H9 (cell line): Measurements from ENCODE around the gene TPM4. TPM values are rescaled to one million over a fixed set of nuclear protein-coding genes. Genes with fewer than 3 reads are reported as not detected.

Source experiments
- DNase-seq: peaks from one replicate; pipeline ENCODE4 v3.0.0-alpha.2; 2017
- H2AFZ ChIP-seq: one replicate; pipeline ENCODE4 v1.6.1; 2013; ENCODE audit warnings: mild to moderate bottlenecking, low read length, control low read depth, moderate library complexity
- H2AK5ac ChIP-seq: 2 replicates; pipeline ENCODE4 v1.6.1; 2013; ENCODE audit warnings: low read length, control low read depth, mixed read lengths; ENCODE audit not compliant: insufficient read length
- H2BK120ac ChIP-seq: one replicate; pipeline ENCODE4 v1.6.1; 2013; ENCODE audit warnings: low read depth, mild to moderate bottlenecking, low read length, control low read depth, inconsistent platforms; ENCODE audit not compliant: poor library complexity, severe bottlenecking
- H2BK12ac ChIP-seq: 2 replicates; pipeline ENCODE4 v1.6.1; 2013; ENCODE audit warnings: low read length, control low read depth, mixed read lengths, low read depth; ENCODE audit not compliant: insufficient read length
- H2BK15ac ChIP-seq: 2 replicates; pipeline ENCODE4 v1.6.1; 2013; ENCODE audit warnings: low read depth, low read length, control low read depth
- H2BK20ac ChIP-seq: one replicate; pipeline ENCODE4 v1.6.1; 2013; ENCODE audit warnings: low read depth, mild to moderate bottlenecking, low read length, control low read depth, inconsistent platforms; ENCODE audit not compliant: poor library complexity, severe bottlenecking
- H2BK5ac ChIP-seq: 2 replicates; pipeline ENCODE4 v1.6.1; 2013; ENCODE audit warnings: low read length, control low read depth, mixed read lengths; ENCODE audit not compliant: insufficient read length
- H3K14ac ChIP-seq: 2 replicates; pipeline ENCODE4 v1.6.1; 2013; ENCODE audit warnings: low read length, control low read depth; ENCODE audit not compliant: insufficient read depth
- H3K18ac ChIP-seq: 2 replicates; pipeline ENCODE4 v1.6.1; 2013; ENCODE audit warnings: low read depth, mild to moderate bottlenecking, mixed read lengths, low read length, control low read depth; ENCODE audit not compliant: insufficient read length
- H3K23ac ChIP-seq: 2 replicates; pipeline ENCODE4 v1.6.1; 2013; ENCODE audit warnings: low read length, control low read depth, mixed read lengths, low read depth; ENCODE audit not compliant: insufficient read length
- H3K23me2 ChIP-seq: 2 replicates; pipeline ENCODE4 v1.6.1; 2013; ENCODE audit warnings: low read depth, mild to moderate bottlenecking, mixed read lengths, low read length, control low read depth; ENCODE audit not compliant: insufficient read length, poor library complexity, severe bottlenecking
- H3K27ac ChIP-seq: 2 replicates; pipeline ENCODE4 v1.5.1; 2013; ENCODE audit warnings: low read length, control low read depth, mixed read lengths, low read depth; ENCODE audit not compliant: insufficient read length
- H3K27me3 ChIP-seq: 2 replicates; pipeline ENCODE4 v1.6.1; 2013; ENCODE audit warnings: low read length, control low read depth, inconsistent platforms; ENCODE audit not compliant: insufficient read depth
- H3K4ac ChIP-seq: 2 replicates; pipeline ENCODE4 v1.6.1; 2013; ENCODE audit warnings: low read depth, mild to moderate bottlenecking, control low read depth, inconsistent platforms, low read length, moderate library complexity
- H3K4me1 ChIP-seq: 2 replicates; pipeline ENCODE4 v1.6.1; 2013; ENCODE audit warnings: low read length, control low read depth, inconsistent platforms; ENCODE audit not compliant: insufficient read depth
- H3K4me2 ChIP-seq: 2 replicates; pipeline ENCODE4 v1.6.1; 2013; ENCODE audit warnings: low read length, control low read depth, mixed read lengths; ENCODE audit not compliant: insufficient read length, insufficient read depth
- H3K56ac ChIP-seq: 2 replicates; pipeline ENCODE4 v1.6.1; 2013; ENCODE audit warnings: low read depth, mild to moderate bottlenecking, mixed read lengths, low read length, control low read depth; ENCODE audit not compliant: insufficient read length
- H3K79me1 ChIP-seq: 2 replicates; pipeline ENCODE4 v1.6.1; 2013; ENCODE audit warnings: low read depth, mild to moderate bottlenecking, moderate library complexity, low read length, control low read depth, inconsistent platforms; ENCODE audit not compliant: insufficient read depth, poor library complexity, severe bottlenecking
- H3K79me2 ChIP-seq: 2 replicates; pipeline ENCODE4 v1.6.1; 2013; ENCODE audit warnings: low read length, control low read depth, inconsistent platforms; ENCODE audit not compliant: insufficient read depth
- H3K9ac ChIP-seq: 2 replicates; pipeline ENCODE4 v1.6.1; 2013; ENCODE audit warnings: low read length, control low read depth, mixed read lengths; ENCODE audit not compliant: insufficient read length; ENCODE audit errors: extremely low read depth
- H3K9me3 ChIP-seq: one replicate; pipeline ENCODE4 v1.6.1; 2013; ENCODE audit warnings: low read depth, low read length, inconsistent platforms; ENCODE audit not compliant: control insufficient read depth
- H3T11ph ChIP-seq: one replicate; pipeline ENCODE4 v1.6.1; 2013; ENCODE audit warnings: mild to moderate bottlenecking, low read length, control low read depth, inconsistent platforms
- H4K20me1 ChIP-seq: one replicate; pipeline ENCODE4 v1.6.1; 2013; ENCODE audit not compliant: control insufficient read depth, insufficient read length, insufficient read depth
- H4K5ac ChIP-seq: 2 replicates; pipeline ENCODE4 v1.6.1; 2013; ENCODE audit warnings: low read depth, mild to moderate bottlenecking, mixed read lengths, low read length, control low read depth; ENCODE audit not compliant: insufficient read length
- H4K8ac ChIP-seq: replicated peaks from 2 replicates; pipeline ENCODE4 v1.6.1; 2013; ENCODE audit warnings: low read length, control low read depth, mixed read lengths, low read depth; ENCODE audit not compliant: insufficient read length
- H4K91ac ChIP-seq: 2 replicates; pipeline ENCODE4 v1.6.1; 2013; ENCODE audit warnings: low read depth, mild to moderate bottlenecking, moderate library complexity, mixed read lengths, low read length, control low read depth; ENCODE audit not compliant: insufficient read length
- H3K27ac Mint-ChIP-seq, 3 experiments: 2 replicates in 2 of 3; 3 replicates in 1 of 3; pipeline ENCODE4 v1.8.0; 2020 to 2021; ENCODE audit warnings: mixed read lengths in 3 of 3, mild to moderate bottlenecking in 1 of 3, moderate library complexity in 1 of 3
- H3K27me3 Mint-ChIP-seq: 2 replicates; pipeline ENCODE4 v1.8.0; 2021; ENCODE audit warnings: low read depth, mild to moderate bottlenecking, moderate library complexity, mixed read lengths
- H3K36me3 Mint-ChIP-seq, 3 experiments: 2 replicates in 2 of 3; 3 replicates in 1 of 3; pipeline ENCODE4 v1.8.0; 2020 to 2021; ENCODE audit warnings: low read depth in 3 of 3, mixed read lengths in 3 of 3; ENCODE audit not compliant: insufficient read depth in 1 of 3
- H3K4me1 Mint-ChIP-seq, 2 experiments: 2 replicates each; pipeline ENCODE4 v1.8.0; 2020; ENCODE audit warnings: mixed read lengths in 2 of 2
- H3K4me3 Mint-ChIP-seq, 2 experiments: 2 replicates in 1 of 2; 3 replicates in 1 of 2; pipeline ENCODE4 v1.8.0; 2020 to 2021; ENCODE audit warnings: mild to moderate bottlenecking in 2 of 2, mixed read lengths in 2 of 2, moderate library complexity in 1 of 2
- H3K9me3 Mint-ChIP-seq, 2 experiments: 2 replicates in 1 of 2; 3 replicates in 1 of 2; pipeline ENCODE4 v1.8.0; 2020; ENCODE audit warnings: mild to moderate bottlenecking in 2 of 2, mixed read lengths in 2 of 2, moderate library complexity in 1 of 2
- WGBS: extraction: QIAGEN DNeasy Blood & Tissue Kit; methylation state at CpG from one replicate; pipeline ENCODE4 v1.1.7; 2013; ENCODE audit warnings: missing lambda C conversion rate, low lambda C conversion rate, mixed read lengths; ENCODE audit not compliant: insufficient read length; ENCODE audit errors: extremely low coverage; 5-methylcytosine and 5-hydroxymethylcytosine counted together
- total RNA-seq: library from RNA; stranded (reverse); gene quantifications from 2 replicates; pipeline ENCODE4 v1.2.1, GENCODE V29; 2021
- TF ChIP-seq, protein P1 (sequence below): fragments of 200-600 bp; sonication (generic); conservative IDR thresholded peaks from 3 replicates; pipeline ENCODE4 v1.8.0; 2021; ENCODE audit warnings: antibody characterized with exemption, mild to moderate bottlenecking

The TPM4 gene
- total RNA-seq, 1 experiment from 2014 or later, result 431 TPM

DNA sequence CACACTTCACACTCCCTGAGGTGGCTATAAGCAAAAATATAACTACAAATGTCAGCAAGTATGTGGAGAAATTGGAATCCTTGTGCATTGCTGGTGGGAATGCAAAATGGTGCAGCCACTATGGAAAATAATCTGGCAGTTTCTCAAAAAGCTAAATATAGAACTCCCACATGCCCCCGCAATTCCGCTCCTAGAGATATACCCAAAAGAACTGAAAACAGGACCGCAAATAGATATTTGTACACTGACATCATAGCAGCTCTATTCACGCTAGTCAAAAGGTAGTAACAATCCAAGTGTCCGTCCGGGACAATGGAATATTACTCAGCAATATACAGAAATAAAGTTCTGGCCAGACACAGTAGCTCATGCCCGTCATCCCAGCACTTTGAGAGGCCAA is 31.5 kb upstream of the TPM4 start:
- no peaks in the 10 kb centered on the region for H3K4me1 ChIP-seq
- no peak overlapping the region for H2BK20ac ChIP-seq
- H3K23ac ChIP-seq, result no peak overlapping the region
- no peak overlapping the region for H2BK12ac ChIP-seq
- H3K9ac ChIP-seq, result no peak overlapping the region
- H3K18ac ChIP-seq, result no peak overlapping the region
- no peak overlapping the region for H2BK120ac ChIP-seq
- no peak overlapping the region for H3K4ac ChIP-seq
- Mint-ChIP-seq H3K9me3 (peaks cover 0 to 28% of the 10 kb centered on the region in 2 experiments; a peak in 3 of 5 replicates), H3K36me3 (no peaks in the 10 kb centered on the region), H3K4me1 (no peaks in the 10 kb centered on the region), H3K27ac (no peak overlapping the region), H3K4me3 (no peak overlapping the region), H3K27me3 (peaks cover 17% of the 10 kb centered on the region)
- H3K27ac ChIP-seq, result no peak overlapping the region
- no peak overlapping the region for H3K4me2 ChIP-seq
- H2AK5ac ChIP-seq, result no peak overlapping the region
- H4K5ac ChIP-seq, result no peak overlapping the region
- TF ChIP-seq, protein P1, sequence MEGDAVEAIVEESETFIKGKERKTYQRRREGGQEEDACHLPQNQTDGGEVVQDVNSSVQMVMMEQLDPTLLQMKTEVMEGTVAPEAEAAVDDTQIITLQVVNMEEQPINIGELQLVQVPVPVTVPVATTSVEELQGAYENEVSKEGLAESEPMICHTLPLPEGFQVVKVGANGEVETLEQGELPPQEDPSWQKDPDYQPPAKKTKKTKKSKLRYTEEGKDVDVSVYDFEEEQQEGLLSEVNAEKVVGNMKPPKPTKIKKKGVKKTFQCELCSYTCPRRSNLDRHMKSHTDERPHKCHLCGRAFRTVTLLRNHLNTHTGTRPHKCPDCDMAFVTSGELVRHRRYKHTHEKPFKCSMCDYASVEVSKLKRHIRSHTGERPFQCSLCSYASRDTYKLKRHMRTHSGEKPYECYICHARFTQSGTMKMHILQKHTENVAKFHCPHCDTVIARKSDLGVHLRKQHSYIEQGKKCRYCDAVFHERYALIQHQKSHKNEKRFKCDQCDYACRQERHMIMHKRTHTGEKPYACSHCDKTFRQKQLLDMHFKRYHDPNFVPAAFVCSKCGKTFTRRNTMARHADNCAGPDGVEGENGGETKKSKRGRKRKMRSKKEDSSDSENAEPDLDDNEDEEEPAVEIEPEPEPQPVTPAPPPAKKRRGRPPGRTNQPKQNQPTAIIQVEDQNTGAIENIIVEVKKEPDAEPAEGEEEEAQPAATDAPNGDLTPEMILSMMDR, result no peak
- no peaks in the 10 kb centered on the region for H3K9me3 ChIP-seq
- DNase-seq, result no peak
- no peaks in the 10 kb centered on the region for H4K20me1 ChIP-seq
- H4K8ac ChIP-seq, result no peak overlapping the region
- H3K79me2 ChIP-seq, result no peaks in the 10 kb centered on the region
- no peak overlapping the region for H3K14ac ChIP-seq
- H3K27me3 ChIP-seq, result no peaks in the 10 kb centered on the region
- no peaks in the 10 kb centered on the region for H3K23me2 ChIP-seq
- H2AFZ ChIP-seq, result no peak overlapping the region
- WGBS, result no CpG with 5 or more reads among the region's 7 CpGs
- no peak overlapping the region for H2BK15ac ChIP-seq
- no peak overlapping the region for H4K91ac ChIP-seq
- H3K79me1 ChIP-seq, result no peaks in the 10 kb centered on the region
- no peak overlapping the region for H3T11ph ChIP-seq
- no peak overlapping the region for H2BK5ac ChIP-seq
- H3K56ac ChIP-seq, result no peak overlapping the region
